ENCODE results near the gene INAFM1. TPM values are rescaled to one million over a fixed set of nuclear protein-coding genes. Genes with fewer than 3 reads are reported as not detected.
"Not testable (repeated sequence)": the region's sequence is repeated elsewhere in the genome, so short reads cannot be mapped to it uniquely, and the experiment has no call there.

Gene INAFM1
- total and polyA plus RNA-seq, 2 donors (not counting 3 experiments of a cell fraction or from before 2014, with no cell fraction given), result 2.8 to 8.3 TPM

GRCh38 chr19:47300867-47301266 is 26.2 kb downstream of the INAFM1 start:
- H4K20me1 ChIP-seq (replicated peaks; ENCODE audit: control insufficient read depth, extremely low read depth, insufficient read depth, low read length); H3K4me1 ChIP-seq (ENCODE audit: control insufficient read depth, extremely low read depth, insufficient read depth, low read length); H3K36me3 ChIP-seq (ENCODE audit: control insufficient read depth in 2 of 2, extremely low read depth in 1 of 2, insufficient read depth in 2 of 2, low read length in 2 of 2); H3K4me3 ChIP-seq (replicated peaks in 1 of 3; ENCODE audit: insufficient read depth in 1 of 3, low read depth in 1 of 3, low read length in 3 of 3); BruUV-seq (replicated peaks); dilution Hi-C loops (cut with MboI; ENCODE audit: extremely low pct_ligation_motif_present, low sequenced_read_pairs); H3K27me3 ChIP-seq (ENCODE audit: control insufficient read depth in 2 of 2, insufficient read depth in 2 of 2, low read length in 2 of 2); H3K27ac ChIP-seq (ENCODE audit: insufficient read depth, low read depth, low read length); H3K9ac ChIP-seq (replicated peaks; ENCODE audit: extremely low read depth, insufficient read depth, low read length); H3K4me2 ChIP-seq (ENCODE audit: insufficient read depth, low read length); H2AFZ ChIP-seq (ENCODE audit: low read depth, low read length); DNase-seq (ENCODE audit: low read depth, low spot score); H3K79me2 ChIP-seq (ENCODE audit: control insufficient read depth, insufficient read depth, low read length); H3K9me3 ChIP-seq (replicated peaks; ENCODE audit: control insufficient read depth, insufficient read depth, low read length); H3K9me1 ChIP-seq (replicated peaks; ENCODE audit: control insufficient read depth, extremely low read depth, insufficient read depth, low read length); intact Hi-C loops (cut with micrococcal nuclease); FAIRE-seq: not testable (repeated sequence)
- CTCF ChIA-PET, result interaction anchor here (0.8 to 1.2 kb wide), 2 partner anchors 48 to 127 kb away, joined by 3 to 4 read pairs; partner anchors contain the start of gene DHX34
- POLR2A ChIA-PET, result interaction anchor here (0.6 kb wide), 1 partner anchor 75 kb away, joined by 6 read pairs; no protein-coding TSS in a partner anchor

DNA sequence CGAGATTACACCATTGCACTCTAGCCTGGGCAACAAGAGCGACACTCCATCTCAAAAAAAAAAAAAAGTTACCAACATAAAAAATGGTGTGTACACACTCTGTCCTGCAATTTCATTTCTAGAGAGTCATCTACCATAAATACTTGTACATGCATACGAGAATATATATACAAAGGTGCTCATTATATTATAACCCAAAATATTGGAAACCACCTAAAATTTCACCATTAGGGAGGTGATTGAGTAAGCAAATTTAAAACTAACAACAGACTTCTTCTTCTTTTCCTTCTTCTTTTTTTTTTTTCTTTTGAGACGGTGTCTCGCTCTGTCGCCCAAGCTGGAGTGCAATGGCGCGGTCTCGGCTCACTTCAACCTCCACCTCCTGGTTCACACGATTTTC is 27.6 kb downstream of the INAFM1 start:
- FAIRE-seq (no peak), DNase-seq (ENCODE audit: low read depth, low spot score) (no peak)
- dilution Hi-C loops (cut with MboI; ENCODE audit: extremely low pct_ligation_motif_present, low sequenced_read_pairs), result no loop called here
- Histone ChIP-seq H3K4me1 (ENCODE audit: control insufficient read depth, extremely low read depth, insufficient read depth, low read length) (no peaks in the 10 kb centered on the region), H2AFZ (ENCODE audit: low read depth, low read length) (no peak overlapping the region), H3K4me3 (replicated peaks in 1 of 3; ENCODE audit: insufficient read depth in 1 of 3, low read depth in 1 of 3, low read length in 3 of 3) (no peak overlapping the region), H3K9ac (replicated peaks; ENCODE audit: extremely low read depth, insufficient read depth, low read length) (no peak overlapping the region), H3K9me3 (replicated peaks; ENCODE audit: control insufficient read depth, insufficient read depth, low read length) (no peaks in the 10 kb centered on the region), H3K27me3 (ENCODE audit: control insufficient read depth in 2 of 2, insufficient read depth in 2 of 2, low read length in 2 of 2) (no peaks in the 10 kb centered on the region), H3K36me3 (ENCODE audit: control insufficient read depth in 2 of 2, extremely low read depth in 1 of 2, insufficient read depth in 2 of 2, low read length in 2 of 2) (no peaks in the 10 kb centered on the region), H3K27ac (ENCODE audit: insufficient read depth, low read depth, low read length) (no peak overlapping the region), H4K20me1 (replicated peaks; ENCODE audit: control insufficient read depth, extremely low read depth, insufficient read depth, low read length) (no peaks in the 10 kb centered on the region), H3K9me1 (replicated peaks; ENCODE audit: control insufficient read depth, extremely low read depth, insufficient read depth, low read length) (no peaks in the 10 kb centered on the region), H3K4me2 (ENCODE audit: insufficient read depth, low read length) (no peak overlapping the region), H3K79me2 (ENCODE audit: control insufficient read depth, insufficient read depth, low read length) (no peaks in the 10 kb centered on the region)
- BruUV-seq (replicated peaks), result no TSS peak
- intact Hi-C loops (cut with micrococcal nuclease), result no loop called here
- ChIA-PET POLR2A (no interaction called here), CTCF (interaction anchor here (1.0 kb wide), 1 partner anchor 89 kb away, joined by 5 read pairs; no protein-coding TSS in a partner anchor)
- TF ChIP-seq, protein P1, sequence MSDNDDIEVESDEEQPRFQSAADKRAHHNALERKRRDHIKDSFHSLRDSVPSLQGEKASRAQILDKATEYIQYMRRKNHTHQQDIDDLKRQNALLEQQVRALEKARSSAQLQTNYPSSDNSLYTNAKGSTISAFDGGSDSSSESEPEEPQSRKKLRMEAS (IDR thresholded peaks at IDR 0.05; ENCODE audit: insufficient read depth, insufficient read length), result no peak
- TF ChIP-seq JUN (IDR thresholded peaks at IDR 0.05; ENCODE audit: borderline replicate concordance, insufficient read depth, insufficient read length, low read depth) (no peak), MYC (IDR thresholded peaks at IDR 0.05; ENCODE audit: low read depth, low read length) (no peak), POLR2AphosphoS5 (IDR thresholded peaks at IDR 0.05; ENCODE audit: insufficient read depth, low read depth, low read length) (no peak), EZH2 (IDR thresholded peaks at IDR 0.05; ENCODE audit: borderline replicate concordance, low read depth, low read length, severe bottlenecking) (no peak)

Data from endothelial cell of umbilical vein (primary cell).